ENCODE results near the gene CYP26A1. TPM values are rescaled to one million over a fixed set of nuclear protein-coding genes. Genes with fewer than 3 reads are reported as not detected.

The CYP26A1 gene
- total RNA-seq, 1 donor from 2014 or later: not detected

DNA sequence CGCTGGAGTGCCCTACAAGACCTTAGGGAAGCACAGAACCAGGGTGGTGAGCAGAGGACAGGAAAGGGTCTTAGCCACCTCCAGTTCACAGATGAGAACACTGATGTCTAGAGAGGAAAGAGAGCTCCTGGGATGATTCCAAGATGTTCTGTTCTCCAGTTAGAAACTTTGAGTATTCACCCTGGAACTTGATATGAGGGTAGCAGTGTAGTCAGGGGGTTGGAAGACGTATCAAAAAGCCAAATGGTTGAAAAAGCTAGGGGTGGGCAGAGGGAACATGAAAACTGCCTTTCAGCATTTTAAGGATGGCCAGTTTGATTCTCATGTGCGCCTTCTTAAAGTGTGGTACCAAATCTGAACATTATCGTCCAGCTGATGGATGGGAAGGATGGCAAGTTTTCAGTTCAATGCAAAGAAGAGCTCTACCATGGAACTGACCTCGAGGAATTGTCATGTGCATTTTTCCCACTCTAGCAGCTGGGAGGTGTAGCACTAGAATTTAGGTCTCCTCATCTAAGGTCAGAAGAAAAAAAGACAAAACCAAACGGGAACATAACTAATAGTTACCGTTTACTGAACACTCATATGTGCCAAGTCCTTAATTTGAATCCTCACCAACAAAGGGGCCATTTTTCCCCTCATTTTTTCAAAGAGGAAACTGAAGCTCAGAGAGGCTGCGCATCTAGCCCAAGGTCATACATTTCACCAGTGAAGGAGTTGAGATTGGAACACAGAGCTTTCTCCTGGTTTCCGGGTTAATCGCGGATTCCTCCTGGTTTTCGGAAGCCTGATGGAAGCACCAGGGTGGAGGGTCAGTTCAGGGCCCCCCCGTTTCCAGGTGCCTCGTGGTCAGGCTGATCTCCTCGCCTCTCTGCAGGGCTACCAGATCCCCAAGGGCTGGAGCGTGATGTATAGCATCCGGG is 6.0 kb upstream of the CYP26A1 start:
- no peak overlapping the region for H3K4me3 Mint-ChIP-seq
- no peaks in the 10 kb centered on the region for H3K9me3 Mint-ChIP-seq
- intact Hi-C loops (cut with micrococcal nuclease): no loop called here
- no peaks in the 10 kb centered on the region for H3K36me3 Mint-ChIP-seq (ENCODE audit: low read depth)
- DNase-seq (ENCODE audit: low spot score): no peak
- H3K27me3 Mint-ChIP-seq (ENCODE audit: insufficient read depth): peaks cover 83% of the 10 kb centered on the region
- no peak overlapping the region for H3K27ac Mint-ChIP-seq
- H3K4me1 Mint-ChIP-seq (ENCODE audit: low read depth): peaks cover 16% of the 10 kb centered on the region

DNA sequence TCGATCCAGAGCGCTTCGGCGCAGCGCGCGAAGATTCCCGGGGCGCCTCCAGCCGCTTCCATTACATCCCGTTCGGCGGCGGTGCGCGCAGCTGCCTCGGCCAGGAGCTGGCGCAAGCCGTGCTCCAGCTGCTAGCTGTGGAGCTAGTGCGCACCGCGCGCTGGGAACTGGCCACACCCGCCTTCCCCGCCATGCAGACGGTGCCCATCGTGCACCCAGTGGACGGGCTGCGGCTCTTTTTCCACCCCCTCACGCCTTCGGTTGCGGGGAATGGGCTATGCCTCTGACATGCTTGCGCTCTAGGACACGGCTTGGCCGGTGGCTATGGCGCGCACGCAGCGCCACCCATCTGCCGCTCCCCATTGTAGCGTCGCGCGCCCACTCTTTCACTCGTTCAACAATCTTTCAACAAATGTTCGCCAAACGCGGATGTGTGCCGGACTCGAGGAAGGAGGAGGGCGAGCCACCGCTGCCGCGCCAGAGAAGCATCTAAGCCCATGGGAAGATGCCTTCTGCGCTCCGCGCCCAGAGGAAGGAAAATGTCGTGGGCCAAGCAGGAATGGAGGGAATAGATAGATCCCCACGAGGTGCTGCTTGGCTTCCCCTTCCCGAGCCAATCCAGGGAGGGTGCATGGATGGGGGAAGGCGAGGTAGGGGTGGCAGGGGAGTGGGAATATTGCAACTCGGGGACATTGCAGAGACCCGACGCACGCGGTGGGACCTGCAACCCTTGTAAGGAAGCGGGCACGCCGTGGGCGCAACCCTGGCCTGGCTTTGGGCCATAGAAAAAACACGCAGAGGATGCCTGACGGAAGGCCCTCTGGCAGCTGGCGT is 5.1 kb upstream of the CYP26A1 start:
- H3K36me3 Mint-ChIP-seq (ENCODE audit: low read depth): no peaks in the 10 kb centered on the region
- no peaks in the 10 kb centered on the region for H3K9me3 Mint-ChIP-seq
- no peak overlapping the region for H3K4me3 Mint-ChIP-seq
- intact Hi-C loops (cut with micrococcal nuclease): no loop called here
- H3K27me3 Mint-ChIP-seq (ENCODE audit: insufficient read depth): peaks cover 89% of the 10 kb centered on the region
- peaks cover 16% of the 10 kb centered on the region for H3K4me1 Mint-ChIP-seq (ENCODE audit: low read depth)
- peak overlapping the region; percentile 19 for H3K27ac Mint-ChIP-seq
- no peak for DNase-seq (ENCODE audit: low spot score)

GRCh38 chr10:93069245-93069561 is 4.5 kb upstream of the CYP26A1 start:
- Mint-ChIP-seq H3K4me1 (ENCODE audit: low read depth) (peaks cover 18% of the 10 kb centered on the region), H3K36me3 (ENCODE audit: low read depth) (no peaks in the 10 kb centered on the region), H3K27ac (no peak overlapping the region), H3K9me3 (no peaks in the 10 kb centered on the region), H3K27me3 (ENCODE audit: insufficient read depth) (peaks cover 84% of the 10 kb centered on the region), H3K4me3 (no peak overlapping the region)
- DNase-seq (ENCODE audit: low spot score): no peak
- intact Hi-C loops (cut with micrococcal nuclease): no loop called here

DNA sequence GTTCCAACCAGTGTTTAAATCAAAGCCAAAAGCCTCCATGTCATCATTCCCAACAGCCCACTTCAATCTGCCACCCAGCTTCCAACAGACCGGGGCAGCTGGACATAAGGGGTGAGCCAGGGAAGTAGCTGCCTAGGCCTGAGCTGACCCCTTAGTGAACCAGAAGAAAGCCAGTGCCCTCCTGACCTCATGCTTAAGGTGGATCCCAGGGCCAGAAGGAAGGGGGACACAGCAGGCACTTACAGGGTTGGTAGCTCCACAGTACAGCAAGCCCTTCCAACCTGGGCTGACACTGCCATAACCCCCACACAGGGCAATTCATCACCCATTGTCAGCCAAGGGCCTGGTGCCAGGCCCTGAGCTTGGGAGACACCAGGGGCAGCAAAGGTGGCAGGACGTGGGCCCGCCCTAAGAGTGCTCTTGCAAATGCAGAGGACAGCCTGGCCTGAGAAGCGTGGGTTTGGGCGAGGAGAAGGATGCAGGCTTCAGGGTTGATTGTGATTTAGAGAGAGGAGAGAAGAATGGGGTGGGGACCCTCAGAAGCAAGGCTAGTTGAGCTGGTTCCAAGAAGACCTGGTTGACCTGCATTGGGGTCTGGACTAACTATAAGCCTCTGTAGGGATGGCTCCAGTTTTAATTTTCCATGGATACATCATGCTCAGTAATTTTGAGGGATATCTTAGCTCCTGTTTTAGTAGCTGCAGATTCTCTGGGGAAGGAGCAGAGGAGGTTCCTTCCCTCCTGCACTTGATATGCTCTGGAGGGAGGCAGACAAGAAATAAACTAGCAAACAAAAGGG is 3.1 kb upstream of the CYP26A1 start:
- Mint-ChIP-seq H3K27me3 (ENCODE audit: insufficient read depth) (peaks cover 84% of the 10 kb centered on the region), H3K27ac (peak overlapping the region; percentile 25), H3K4me3 (peak overlapping the region; percentile 30), H3K4me1 (ENCODE audit: low read depth) (peaks cover 28% of the 10 kb centered on the region), H3K36me3 (ENCODE audit: low read depth) (no peaks in the 10 kb centered on the region), H3K9me3 (no peaks in the 10 kb centered on the region)
- intact Hi-C loops (cut with micrococcal nuclease): loop anchor here (5.0 to 10.0 kb wide), 3 partner anchors 103 to 434 kb away; no protein-coding TSS in a partner anchor
- no peak for DNase-seq (ENCODE audit: low spot score)

GRCh38 chr10:93071177-93071472 is 2.6 kb upstream of the CYP26A1 start:
- Mint-ChIP-seq H3K4me3 (no peak overlapping the region), H3K9me3 (no peaks in the 10 kb centered on the region), H3K27ac (no peak overlapping the region), H3K27me3 (ENCODE audit: insufficient read depth) (peaks cover 88% of the 10 kb centered on the region), H3K36me3 (ENCODE audit: low read depth) (no peaks in the 10 kb centered on the region), H3K4me1 (ENCODE audit: low read depth) (peaks cover 28% of the 10 kb centered on the region)
- intact Hi-C loops (cut with micrococcal nuclease): loop anchor here (5.0 to 10.0 kb wide), 3 partner anchors 104 to 434 kb away; no protein-coding TSS in a partner anchor
- DNase-seq (ENCODE audit: low spot score): no peak

- intact Hi-C loops (cut with micrococcal nuclease): loop anchor here (5.0 to 10.0 kb wide), 3 partner anchors 104 to 433 kb away; no protein-coding TSS in a partner anchor
- Mint-ChIP-seq H3K4me1 (ENCODE audit: low read depth) (peaks cover 27% of the 10 kb centered on the region), H3K27me3 (ENCODE audit: insufficient read depth) (peaks cover 88% of the 10 kb centered on the region), H3K36me3 (ENCODE audit: low read depth) (no peaks in the 10 kb centered on the region), H3K9me3 (no peaks in the 10 kb centered on the region), H3K4me3 (no peak overlapping the region), H3K27ac (peak overlapping the region; percentile 80)
- DNase-seq (ENCODE audit: low spot score): no peak
Observed at GRCh38 chr10:93071674-93072224, 1.9 kb upstream of the CYP26A1 start.

GRCh38 chr10:93072225-93072712 is 1.4 kb upstream of the CYP26A1 start:
- Mint-ChIP-seq H3K27me3 (ENCODE audit: insufficient read depth) (peaks cover 87% of the 10 kb centered on the region), H3K4me3 (no peak overlapping the region), H3K9me3 (no peaks in the 10 kb centered on the region), H3K36me3 (ENCODE audit: low read depth) (no peaks in the 10 kb centered on the region), H3K27ac (peak overlapping the region; percentile 80), H3K4me1 (ENCODE audit: low read depth) (peaks cover 21% of the 10 kb centered on the region)
- intact Hi-C loops (cut with micrococcal nuclease): loop anchor here (5.0 to 10.0 kb wide), 3 partner anchors 105 to 433 kb away; no protein-coding TSS in a partner anchor
- DNase-seq (ENCODE audit: low spot score): no peak

DNA sequence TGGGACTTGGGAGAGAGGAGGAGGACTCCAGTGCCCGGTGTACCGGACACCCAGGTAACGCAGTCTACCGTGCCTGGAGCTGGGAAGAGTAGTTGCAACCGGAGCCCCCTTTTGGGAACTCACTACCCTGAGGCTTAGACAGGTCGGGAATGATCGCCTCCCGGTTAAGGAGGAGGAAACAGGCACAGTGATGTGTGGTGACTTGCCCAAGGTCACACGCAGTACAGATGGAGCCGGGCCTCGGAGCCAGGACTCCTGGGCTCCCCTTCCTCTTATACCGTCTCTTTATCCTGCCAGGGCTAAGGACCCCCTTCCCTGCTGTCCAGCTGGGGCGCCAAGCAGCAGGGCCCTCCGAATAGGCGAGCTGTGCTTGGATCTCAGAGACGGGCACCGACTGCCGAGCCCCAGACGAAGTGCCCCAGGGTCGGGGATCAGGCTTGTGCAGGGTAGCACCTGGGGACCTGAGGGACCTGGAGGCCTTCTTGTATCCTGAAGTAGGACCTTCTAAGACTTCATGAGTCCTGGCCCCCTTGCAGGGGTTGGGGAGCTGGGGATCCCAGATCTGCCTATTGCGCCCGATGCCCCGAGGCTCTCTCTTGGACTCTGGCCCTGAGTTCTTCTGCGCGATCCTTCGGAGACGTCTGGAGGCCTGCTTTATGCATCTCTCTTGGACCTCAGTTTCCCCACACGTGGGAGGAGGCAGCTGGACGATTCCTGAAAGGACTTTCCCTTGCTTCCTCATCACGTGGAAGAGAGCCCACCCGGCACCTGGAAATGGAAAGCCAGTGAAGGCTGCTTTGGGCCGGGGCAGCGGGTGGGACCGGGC is 767 bp upstream of the CYP26A1 start:
- Mint-ChIP-seq H3K4me3 (no peak overlapping the region), H3K36me3 (ENCODE audit: low read depth) (no peaks in the 10 kb centered on the region), H3K9me3 (no peaks in the 10 kb centered on the region), H3K4me1 (ENCODE audit: low read depth) (peaks cover 21% of the 10 kb centered on the region), H3K27me3 (ENCODE audit: insufficient read depth) (peaks cover 86% of the 10 kb centered on the region), H3K27ac (no peak overlapping the region)
- intact Hi-C loops (cut with micrococcal nuclease): loop anchor here (5.0 to 10.0 kb wide), 3 partner anchors 106 to 432 kb away; no protein-coding TSS in a partner anchor
- DNase-seq (ENCODE audit: low spot score): no peak

GRCh38 chr10:93074147-93074596 is 479 bp downstream of the CYP26A1 start:
- Mint-ChIP-seq H3K9me3 (no peaks in the 10 kb centered on the region), H3K27ac (no peak overlapping the region), H3K4me3 (peak overlapping the region; percentile 39), H3K36me3 (ENCODE audit: low read depth) (no peaks in the 10 kb centered on the region), H3K4me1 (ENCODE audit: low read depth) (peaks cover 16% of the 10 kb centered on the region), H3K27me3 (ENCODE audit: insufficient read depth) (peaks cover 79% of the 10 kb centered on the region)
- intact Hi-C loops (cut with micrococcal nuclease): loop anchor here (2.0 to 10.0 kb wide), 4 partner anchors 107 to 431 kb away; no protein-coding TSS in a partner anchor
- no peak for DNase-seq (ENCODE audit: low spot score)

DNA sequence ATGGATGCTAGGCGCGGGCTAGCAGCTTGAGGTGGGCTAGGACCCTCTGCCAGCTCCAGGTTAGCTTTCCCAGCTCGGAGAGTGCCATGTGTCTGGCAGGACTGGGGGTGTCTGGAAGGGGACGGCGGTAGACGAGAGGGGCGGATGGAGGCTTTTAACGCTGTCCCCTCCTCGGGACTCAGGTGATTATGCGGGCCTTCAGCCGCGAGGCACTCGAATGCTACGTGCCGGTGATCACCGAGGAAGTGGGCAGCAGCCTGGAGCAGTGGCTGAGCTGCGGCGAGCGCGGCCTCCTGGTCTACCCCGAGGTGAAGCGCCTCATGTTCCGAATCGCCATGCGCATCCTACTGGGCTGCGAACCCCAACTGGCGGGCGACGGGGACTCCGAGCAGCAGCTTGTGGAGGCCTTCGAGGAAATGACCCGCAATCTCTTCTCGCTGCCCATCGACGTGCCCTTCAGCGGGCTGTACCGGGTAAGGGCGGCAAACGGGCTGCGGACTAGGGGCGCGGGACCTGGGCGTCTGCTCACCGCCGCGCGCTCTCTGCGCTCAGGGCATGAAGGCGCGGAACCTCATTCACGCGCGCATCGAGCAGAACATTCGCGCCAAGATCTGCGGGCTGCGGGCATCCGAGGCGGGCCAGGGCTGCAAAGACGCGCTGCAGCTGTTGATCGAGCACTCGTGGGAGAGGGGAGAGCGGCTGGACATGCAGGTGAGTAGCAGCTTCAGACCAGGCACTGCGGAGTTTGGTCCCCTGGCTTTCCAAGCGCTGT is 1.1 kb downstream of the CYP26A1 start:
- no peak overlapping the region for H3K27ac Mint-ChIP-seq
- intact Hi-C loops (cut with micrococcal nuclease): loop anchor here (1.0 to 10.0 kb wide), 5 partner anchors 12 to 430 kb away; no protein-coding TSS in a partner anchor

More for the DNA sequence above, 1.1 kb downstream of the CYP26A1 start:
- H3K4me1 Mint-ChIP-seq (ENCODE audit: low read depth): peaks cover 16% of the 10 kb centered on the region
- no peaks in the 10 kb centered on the region for H3K36me3 Mint-ChIP-seq (ENCODE audit: low read depth)
- H3K27me3 Mint-ChIP-seq (ENCODE audit: insufficient read depth): peaks cover 81% of the 10 kb centered on the region
- no peak for DNase-seq (ENCODE audit: low spot score)
- no peaks in the 10 kb centered on the region for H3K9me3 Mint-ChIP-seq
- peak overlapping the region; percentile 39 for H3K4me3 Mint-ChIP-seq

Data from activated T-helper 1 cell treated with anti-CD3 and anti-CD28 coated beads, Interleukin-12 subunit alpha, Interleukin-12 subunit beta, Interleukin-2, Interleukin-4 antibody, amounts not matched to agents 30 ng/mL and 10 ng/mL and 1 ng/mL, durations not matched to agents 14 hours and 24 hours and 36 hours (primary cell).